Osteoblast (primary cell): ENCODE results near the gene SPDYC. TPM values are rescaled to one million over a fixed set of nuclear protein-coding genes. Genes with fewer than 3 reads are reported as not detected.

Experiments
- DNase-seq: peaks from one replicate; pipeline ENCODE4 v3.0.0; 2011; ENCODE audit warnings: low spot score, mixed read lengths; ENCODE audit not compliant: insufficient read length; ENCODE audit errors: missing footprints
- H2AFZ ChIP-seq: 2 replicates; pipeline ENCODE4 v1.6.0; 2011; ENCODE audit warnings: mild to moderate bottlenecking, low read length
- H3K27ac ChIP-seq: 2 replicates; pipeline ENCODE4 v1.5.1; 2011; ENCODE audit warnings: mild to moderate bottlenecking, low read depth, low read length, moderate library complexity
- H3K27me3 ChIP-seq: 2 replicates; pipeline ENCODE4 v1.6.0; 2012; ENCODE audit warnings: mild to moderate bottlenecking, control low read depth, inconsistent platforms, low read length, moderate library complexity; ENCODE audit not compliant: insufficient read depth
- H3K36me3 ChIP-seq: 2 replicates; pipeline ENCODE4 v1.5.1; 2011; ENCODE audit warnings: mild to moderate bottlenecking, low read length, control low read depth, moderate library complexity; ENCODE audit not compliant: insufficient read depth
- H3K4me1 ChIP-seq: 2 replicates; pipeline ENCODE4 v1.5.1; 2011; ENCODE audit warnings: mild to moderate bottlenecking, low read length, control low read depth, moderate library complexity; ENCODE audit not compliant: insufficient read depth
- H3K4me2 ChIP-seq: 2 replicates; pipeline ENCODE4 v1.6.0; 2011; ENCODE audit warnings: mild to moderate bottlenecking, low read length; ENCODE audit not compliant: insufficient read depth
- H3K4me3 ChIP-seq: fragments of 200-600 bp; sonication (generic); 3 replicates; pipeline ENCODE4 v1.5.1; 2012; ENCODE audit warnings: mild to moderate bottlenecking, low read length, inconsistent platforms; ENCODE audit not compliant: insufficient read depth
- H3K79me2 ChIP-seq: 2 replicates; pipeline ENCODE4 v1.6.0; 2012; ENCODE audit warnings: mild to moderate bottlenecking, low read length, control low read depth, inconsistent platforms; ENCODE audit not compliant: insufficient read depth
- H3K9me3 ChIP-seq: 2 replicates; pipeline ENCODE4 v1.5.1; 2011; ENCODE audit warnings: low read depth, low read length, control low read depth
- H4K20me1 ChIP-seq: 2 replicates; pipeline ENCODE4 v1.6.0; 2012; ENCODE audit warnings: mild to moderate bottlenecking, low read length, control low read depth; ENCODE audit not compliant: insufficient read depth
- total RNA-seq: library from RNA; depleted of rRNA; stranded (reverse); fragments of >200 nt; gene quantifications from 2 replicates; pipeline ENCODE4 v1.2.3, GENCODE V29; 2012
- TF ChIP-seq, protein P1 (sequence below): IDR thresholded peaks from 2 replicates; pipeline ENCODE4 v1.5.1; 2011; ENCODE audit warnings: mild to moderate bottlenecking, low read depth, low read length, moderate library complexity; ENCODE audit errors: extremely low read depth

SPDYC gene
- total RNA-seq, 1 donor, result not detected

DNA sequence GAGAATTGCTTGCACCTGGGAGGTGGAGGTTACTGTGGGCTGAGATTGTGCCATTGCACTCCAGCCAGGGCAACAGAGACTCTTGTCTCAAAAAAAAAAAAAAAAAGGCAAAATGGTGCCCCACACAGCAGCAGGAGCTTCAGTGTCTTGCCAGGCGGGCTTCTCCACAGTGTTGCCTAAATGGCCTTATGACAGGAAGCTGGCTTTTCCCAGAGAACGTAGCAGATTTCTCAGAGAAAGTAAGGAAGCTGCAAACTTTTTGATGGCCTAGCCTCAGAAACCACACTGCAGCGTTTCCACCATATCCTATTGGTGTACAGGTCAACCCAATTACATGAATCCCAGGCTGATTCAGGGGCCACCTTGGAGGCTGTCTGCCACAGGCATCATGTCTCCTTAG, 12.7 kb upstream of the SPDYC start:
- H3K79me2 ChIP-seq, result no peaks in the 10 kb centered on the region
- no peaks in the 10 kb centered on the region for H3K36me3 ChIP-seq
- no peak overlapping the region for H3K27ac ChIP-seq
- H3K4me3 ChIP-seq, result no peak overlapping the region
- TF ChIP-seq, protein P1, sequence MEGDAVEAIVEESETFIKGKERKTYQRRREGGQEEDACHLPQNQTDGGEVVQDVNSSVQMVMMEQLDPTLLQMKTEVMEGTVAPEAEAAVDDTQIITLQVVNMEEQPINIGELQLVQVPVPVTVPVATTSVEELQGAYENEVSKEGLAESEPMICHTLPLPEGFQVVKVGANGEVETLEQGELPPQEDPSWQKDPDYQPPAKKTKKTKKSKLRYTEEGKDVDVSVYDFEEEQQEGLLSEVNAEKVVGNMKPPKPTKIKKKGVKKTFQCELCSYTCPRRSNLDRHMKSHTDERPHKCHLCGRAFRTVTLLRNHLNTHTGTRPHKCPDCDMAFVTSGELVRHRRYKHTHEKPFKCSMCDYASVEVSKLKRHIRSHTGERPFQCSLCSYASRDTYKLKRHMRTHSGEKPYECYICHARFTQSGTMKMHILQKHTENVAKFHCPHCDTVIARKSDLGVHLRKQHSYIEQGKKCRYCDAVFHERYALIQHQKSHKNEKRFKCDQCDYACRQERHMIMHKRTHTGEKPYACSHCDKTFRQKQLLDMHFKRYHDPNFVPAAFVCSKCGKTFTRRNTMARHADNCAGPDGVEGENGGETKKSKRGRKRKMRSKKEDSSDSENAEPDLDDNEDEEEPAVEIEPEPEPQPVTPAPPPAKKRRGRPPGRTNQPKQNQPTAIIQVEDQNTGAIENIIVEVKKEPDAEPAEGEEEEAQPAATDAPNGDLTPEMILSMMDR, result no peak
- H2AFZ ChIP-seq, result no peak overlapping the region
- no peak for DNase-seq
- H3K9me3 ChIP-seq, result no peaks in the 10 kb centered on the region
- no peaks in the 10 kb centered on the region for H4K20me1 ChIP-seq
- H3K4me2 ChIP-seq, result no peak overlapping the region
- H3K27me3 ChIP-seq, result no peaks in the 10 kb centered on the region
- H3K4me1 ChIP-seq, result peaks cover 6% of the 10 kb centered on the region

DNA sequence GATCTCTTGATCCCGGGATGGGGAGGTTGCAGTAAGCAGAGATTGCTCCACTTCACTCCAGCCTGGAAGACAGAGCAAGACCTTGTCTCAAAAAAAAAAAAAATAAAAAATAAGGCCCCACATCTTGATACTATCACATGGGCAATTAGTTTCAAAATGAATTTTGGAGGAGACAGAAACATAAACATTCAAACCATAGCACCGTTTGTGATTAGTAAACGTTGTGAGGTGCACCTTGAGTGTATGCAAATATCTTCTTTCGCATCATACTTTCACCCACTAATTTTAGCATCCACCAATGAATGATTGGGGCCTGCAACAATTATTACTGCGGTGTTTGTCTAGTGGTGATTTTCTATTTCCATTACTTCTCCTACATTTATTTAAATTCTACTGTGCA, 11.0 kb upstream of the SPDYC start:
- no peaks in the 10 kb centered on the region for H3K27me3 ChIP-seq
- no peak for DNase-seq
- H3K36me3 ChIP-seq, result no peaks in the 10 kb centered on the region
- H3K4me1 ChIP-seq, result no peaks in the 10 kb centered on the region
- H2AFZ ChIP-seq, result no peak overlapping the region
- H3K4me3 ChIP-seq, result no peak overlapping the region
- H3K4me2 ChIP-seq, result no peak overlapping the region
- H4K20me1 ChIP-seq, result no peaks in the 10 kb centered on the region
- no peak overlapping the region for H3K27ac ChIP-seq
- no peaks in the 10 kb centered on the region for H3K9me3 ChIP-seq
- no peaks in the 10 kb centered on the region for H3K79me2 ChIP-seq
- TF ChIP-seq, protein P1, result no peak

DNA sequence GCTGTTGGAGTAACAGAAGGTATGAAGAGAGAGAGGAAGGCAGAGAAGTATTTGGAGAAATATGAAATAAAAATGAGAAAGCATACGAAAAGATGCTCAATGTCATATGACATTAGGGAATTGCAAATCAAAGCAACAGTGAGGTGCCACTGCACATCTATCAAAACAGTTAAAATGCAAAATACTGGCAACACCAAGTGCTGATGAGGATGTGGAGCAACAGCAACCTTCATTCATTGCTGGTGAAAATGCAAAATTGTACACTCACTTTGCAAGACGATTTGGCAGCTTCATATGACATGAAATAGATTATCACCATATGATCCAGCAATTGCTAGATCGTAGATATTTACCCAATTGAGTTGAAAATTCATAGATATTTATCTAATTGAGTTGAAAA, 9.4 kb upstream of the SPDYC start:
- TF ChIP-seq, protein P1, result no peak

DNA sequence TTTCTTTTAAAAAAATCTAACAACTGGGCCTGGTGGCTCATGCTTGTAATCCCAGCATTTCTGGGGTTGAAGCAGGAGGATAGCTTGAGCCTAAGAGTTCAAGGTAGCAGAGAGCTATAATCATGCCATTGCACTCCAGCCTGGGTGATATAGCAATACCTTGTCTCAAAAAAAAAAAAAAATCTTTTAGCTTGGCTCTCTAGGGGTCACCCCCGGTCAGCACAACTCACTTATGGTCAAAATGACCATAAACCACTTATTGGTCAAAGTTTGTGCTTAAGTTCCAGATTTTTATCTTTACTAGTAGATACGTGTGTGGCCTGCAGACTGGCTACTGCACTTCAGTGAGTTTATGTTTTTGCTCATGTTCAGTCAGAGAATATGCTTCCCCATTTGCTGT, 6.3 kb upstream of the SPDYC start:
- H2AFZ ChIP-seq, result no peak overlapping the region
- no peaks in the 10 kb centered on the region for H4K20me1 ChIP-seq
- no peaks in the 10 kb centered on the region for H3K27me3 ChIP-seq
- peaks cover 3% of the 10 kb centered on the region for H3K4me1 ChIP-seq
- no peak for DNase-seq
- H3K36me3 ChIP-seq, result no peaks in the 10 kb centered on the region
- no peak overlapping the region for H3K4me2 ChIP-seq
- H3K27ac ChIP-seq, result no peak overlapping the region
- H3K9me3 ChIP-seq, result no peaks in the 10 kb centered on the region
- no peak overlapping the region for H3K4me3 ChIP-seq
- no peaks in the 10 kb centered on the region for H3K79me2 ChIP-seq
- TF ChIP-seq, protein P1, result no peak

More for the DNA sequence above, 9.4 kb upstream of the SPDYC start:
- Histone ChIP-seq H3K9me3 (no peaks in the 10 kb centered on the region), H3K36me3 (no peaks in the 10 kb centered on the region), H3K27me3 (no peaks in the 10 kb centered on the region), H3K4me3 (no peak overlapping the region), H3K4me2 (no peak overlapping the region), H3K27ac (no peak overlapping the region), H4K20me1 (no peaks in the 10 kb centered on the region), H3K79me2 (no peaks in the 10 kb centered on the region), H2AFZ (no peak overlapping the region), H3K4me1 (peaks cover 3% of the 10 kb centered on the region)
- DNase-seq, result no peak
